Measurements from ENCODE around the gene PRDX5. TPM values are rescaled to one million over a fixed set of nuclear protein-coding genes. Genes with fewer than 3 reads are reported as not detected.
"Not testable (repeated sequence)": the region's sequence is repeated elsewhere in the genome, so short reads cannot be mapped to it uniquely, and the experiment has no call there.

PRDX5 gene
- polyA plus RNA-seq, 1 experiment, result 383 TPM

DNA sequence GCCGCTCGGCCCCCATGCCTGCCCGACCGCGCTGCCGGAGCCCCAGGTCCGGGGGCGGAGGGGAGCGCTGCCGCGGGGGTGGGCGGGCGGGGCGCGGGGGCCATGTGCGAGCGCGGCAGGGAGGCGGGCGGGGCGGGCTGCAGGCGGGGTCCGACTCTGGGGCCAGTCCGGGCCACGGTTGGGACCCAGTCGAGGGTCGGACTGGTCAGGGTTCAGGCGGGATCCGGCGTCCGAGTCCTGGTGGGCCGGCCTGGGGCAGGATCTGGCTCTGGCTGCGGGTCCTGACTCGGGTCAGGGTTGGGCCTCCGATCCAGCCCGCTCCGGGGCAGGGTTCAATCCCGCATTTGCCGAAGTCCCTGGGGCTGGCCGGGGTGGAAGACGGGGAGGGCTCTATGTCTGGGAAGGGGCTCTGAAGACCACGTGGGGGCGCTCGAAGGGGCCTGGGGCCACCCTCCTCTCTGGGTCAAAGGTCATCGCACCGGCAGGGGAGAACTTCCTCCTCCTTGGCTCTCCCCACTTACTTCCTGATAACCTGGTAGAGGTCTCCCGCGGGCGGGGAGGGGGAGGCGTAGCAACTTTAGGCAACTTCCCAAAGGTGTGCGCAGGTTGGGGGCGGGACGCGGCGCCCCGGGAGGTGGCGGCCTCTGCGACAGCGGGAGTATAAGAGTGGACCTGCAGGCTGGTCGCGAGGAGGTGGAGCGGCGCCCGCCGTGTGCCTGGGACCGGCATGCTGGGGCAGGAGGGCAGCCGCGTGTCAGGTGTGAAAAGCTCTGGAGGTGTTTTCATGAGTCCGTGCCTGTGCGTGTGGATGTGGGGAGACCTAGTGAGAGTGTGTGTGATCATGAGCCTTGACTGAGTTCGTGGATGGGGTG, 12.0 kb upstream of the PRDX5 start:
- peak overlapping the region; percentile 21 for H3K27ac ChIP-seq (ENCODE audit: low read depth, low read length)
- CTCF ChIA-PET, result interaction anchor here (0.6 kb wide), 2 partner anchors 49 to 399 kb away, joined by 3 to 6 read pairs; no protein-coding TSS in a partner anchor
- TF ChIP-seq, protein P1, sequence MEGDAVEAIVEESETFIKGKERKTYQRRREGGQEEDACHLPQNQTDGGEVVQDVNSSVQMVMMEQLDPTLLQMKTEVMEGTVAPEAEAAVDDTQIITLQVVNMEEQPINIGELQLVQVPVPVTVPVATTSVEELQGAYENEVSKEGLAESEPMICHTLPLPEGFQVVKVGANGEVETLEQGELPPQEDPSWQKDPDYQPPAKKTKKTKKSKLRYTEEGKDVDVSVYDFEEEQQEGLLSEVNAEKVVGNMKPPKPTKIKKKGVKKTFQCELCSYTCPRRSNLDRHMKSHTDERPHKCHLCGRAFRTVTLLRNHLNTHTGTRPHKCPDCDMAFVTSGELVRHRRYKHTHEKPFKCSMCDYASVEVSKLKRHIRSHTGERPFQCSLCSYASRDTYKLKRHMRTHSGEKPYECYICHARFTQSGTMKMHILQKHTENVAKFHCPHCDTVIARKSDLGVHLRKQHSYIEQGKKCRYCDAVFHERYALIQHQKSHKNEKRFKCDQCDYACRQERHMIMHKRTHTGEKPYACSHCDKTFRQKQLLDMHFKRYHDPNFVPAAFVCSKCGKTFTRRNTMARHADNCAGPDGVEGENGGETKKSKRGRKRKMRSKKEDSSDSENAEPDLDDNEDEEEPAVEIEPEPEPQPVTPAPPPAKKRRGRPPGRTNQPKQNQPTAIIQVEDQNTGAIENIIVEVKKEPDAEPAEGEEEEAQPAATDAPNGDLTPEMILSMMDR (IDR thresholded peaks at IDR 0.05; ENCODE audit: low read depth, low read length), result peak; percentile 26; the same call in 1 of the 2 replicates

GRCh38 chr11:64306563-64306875, 11.4 kb upstream of the PRDX5 start:
- Histone ChIP-seq H3K9me3 (ENCODE audit: control insufficient read depth, insufficient read depth, low read length) (no peaks in the 10 kb centered on the region; the same call in 1 of the 2 replicates), H3K27me3 (ENCODE audit: control insufficient read depth, insufficient read depth, low read length) (no peaks in the 10 kb centered on the region), H3K27ac (ENCODE audit: low read depth, low read length) (no peak overlapping the region), H3K4me3 (ENCODE audit: low read depth, low read length) (peak overlapping the region; percentile 76)
- TF ChIP-seq, protein P1 (IDR thresholded peaks at IDR 0.05; ENCODE audit: low read depth, low read length), result no peak
- no peak for DNase-seq (ENCODE audit: low read depth, low spot score)
- POLR2A ChIA-PET, result no interaction called here
- CTCF ChIA-PET, result interaction anchor here (0.6 kb wide), 1 partner anchor 48 kb away, joined by 6 read pairs; no protein-coding TSS in a partner anchor

More for the DNA sequence above, 12.0 kb upstream of the PRDX5 start:
- no peak for DNase-seq (ENCODE audit: low read depth, low spot score)
- POLR2A ChIA-PET, result interaction anchor here (0.6 to 1.2 kb wide), 4 partner anchors 12 to 121 kb away, joined by 3 to 5 read pairs (median 4); partner anchors contain the start of genes PRDX5, STIP1 and TRMT112
- Histone ChIP-seq H3K4me3 (ENCODE audit: low read depth, low read length) (peak overlapping the region; percentile 76), H3K9me3 (ENCODE audit: control insufficient read depth, insufficient read depth, low read length) (no peaks in the 10 kb centered on the region; the same call in 1 of the 2 replicates), H3K27me3 (ENCODE audit: control insufficient read depth, insufficient read depth, low read length) (no peaks in the 10 kb centered on the region)

DNA sequence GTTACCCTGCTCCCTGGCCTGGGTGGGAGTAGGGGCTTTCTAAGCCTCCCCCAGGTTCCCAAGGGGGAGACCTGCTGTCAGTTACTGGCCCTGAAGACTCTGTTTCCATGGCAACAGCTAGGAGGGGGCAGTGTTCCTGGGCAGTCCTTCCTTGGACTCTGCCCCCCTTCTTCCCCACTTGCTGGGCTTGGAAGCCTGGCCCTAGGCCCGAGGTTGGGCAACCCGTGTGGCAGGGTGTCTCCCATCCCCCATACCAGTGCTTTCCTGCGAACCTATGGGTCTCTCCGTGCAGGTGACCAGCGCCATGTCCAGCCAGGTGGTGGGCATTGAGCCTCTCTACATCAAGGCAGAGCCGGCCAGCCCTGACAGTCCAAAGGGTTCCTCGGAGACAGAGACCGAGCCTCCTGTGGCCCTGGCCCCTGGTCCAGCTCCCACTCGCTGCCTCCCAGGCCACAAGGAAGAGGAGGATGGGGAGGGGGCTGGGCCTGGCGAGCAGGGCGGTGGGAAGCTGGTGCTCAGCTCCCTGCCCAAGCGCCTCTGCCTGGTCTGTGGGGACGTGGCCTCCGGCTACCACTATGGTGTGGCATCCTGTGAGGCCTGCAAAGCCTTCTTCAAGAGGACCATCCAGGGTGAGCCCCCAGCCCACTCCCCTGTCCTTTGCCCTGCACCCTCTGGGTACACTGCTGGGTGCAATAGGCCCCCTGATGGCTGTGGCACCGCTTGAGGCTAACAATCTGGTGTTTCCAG, 10.9 kb upstream of the PRDX5 start:
- H3K27ac ChIP-seq (ENCODE audit: low read depth, low read length), result no peak overlapping the region
- DNase-seq (ENCODE audit: low read depth, low spot score), result no peak
- H3K9me3 ChIP-seq (ENCODE audit: control insufficient read depth, insufficient read depth, low read length), result no peaks in the 10 kb centered on the region; the same call in 1 of the 2 replicates
- no peaks in the 10 kb centered on the region for H3K27me3 ChIP-seq (ENCODE audit: control insufficient read depth, insufficient read depth, low read length)
- TF ChIP-seq, protein P1 (IDR thresholded peaks at IDR 0.05; ENCODE audit: low read depth, low read length), result no peak
- CTCF ChIA-PET, result interaction anchor here (0.6 kb wide), 1 partner anchor 48 kb away, joined by 6 read pairs; no protein-coding TSS in a partner anchor
- POLR2A ChIA-PET, result interaction anchor here (0.5 kb wide), 1 partner anchor 32 kb away, joined by 7 read pairs; no protein-coding TSS in a partner anchor
- H3K4me3 ChIP-seq (ENCODE audit: low read depth, low read length), result peak overlapping the region; percentile 76

DNA sequence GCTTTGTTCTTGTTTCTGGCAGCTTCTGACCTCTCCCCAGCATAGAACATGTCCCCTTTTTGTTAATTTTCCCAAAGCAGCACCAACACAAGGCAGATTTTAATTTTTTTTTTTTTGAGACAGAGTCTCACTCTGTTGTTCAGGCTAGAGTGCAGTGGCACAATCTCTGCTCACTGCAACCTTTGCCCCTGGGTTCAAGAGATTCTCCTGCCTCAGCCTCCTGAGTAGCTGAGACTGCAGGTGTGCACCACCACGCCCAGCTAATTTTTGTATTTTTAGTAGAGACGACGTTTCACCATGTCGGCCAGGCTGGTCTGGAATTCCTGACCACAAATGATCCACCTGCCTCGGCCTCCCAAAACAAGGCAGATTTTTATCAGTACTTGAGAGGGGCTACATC, 10.1 kb upstream of the PRDX5 start:
- H3K9me3 ChIP-seq (ENCODE audit: control insufficient read depth, insufficient read depth, low read length); CTCF ChIA-PET; DNase-seq (ENCODE audit: low read depth, low spot score); H3K27me3 ChIP-seq (ENCODE audit: control insufficient read depth, insufficient read depth, low read length); H3K27ac ChIP-seq (ENCODE audit: low read depth, low read length); H3K4me3 ChIP-seq (ENCODE audit: low read depth, low read length); POLR2A ChIA-PET: not testable (repeated sequence)

DNA sequence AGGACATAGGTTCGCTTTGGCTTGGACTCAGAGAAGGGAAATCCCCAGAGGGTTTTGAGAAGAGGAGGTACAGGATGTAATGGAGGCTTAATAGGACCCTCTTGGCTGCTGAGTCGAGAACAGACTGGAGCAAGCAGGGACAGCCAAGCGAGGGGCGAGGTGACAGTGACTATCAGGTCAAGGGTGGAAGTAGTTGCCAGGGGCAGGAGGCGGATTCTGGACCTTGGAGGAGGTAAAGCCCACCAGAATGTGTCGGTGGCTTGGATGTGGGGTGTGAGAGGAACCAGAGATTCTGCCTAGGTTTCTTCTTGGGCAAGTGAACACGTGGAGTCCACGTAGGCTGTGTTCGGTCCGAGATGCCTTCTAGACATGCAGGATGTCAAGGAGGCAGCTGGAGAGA, 5.0 kb upstream of the PRDX5 start:
- ChIA-PET CTCF (interaction anchor here (1.4 kb wide), 1 partner anchor 42 kb away, joined by 4 read pairs; no protein-coding TSS in a partner anchor), POLR2A (no interaction called here)
- H3K27me3 ChIP-seq (ENCODE audit: control insufficient read depth, insufficient read depth, low read length), result no peaks in the 10 kb centered on the region
- no peaks in the 10 kb centered on the region; the same call in 1 of the 2 replicates for H3K9me3 ChIP-seq (ENCODE audit: control insufficient read depth, insufficient read depth, low read length)
- no peak overlapping the region for H3K4me3 ChIP-seq (ENCODE audit: low read depth, low read length)
- TF ChIP-seq, protein P1 (IDR thresholded peaks at IDR 0.05; ENCODE audit: low read depth, low read length), result no peak
- H3K27ac ChIP-seq (ENCODE audit: low read depth, low read length), result no peak overlapping the region
- no peak for DNase-seq (ENCODE audit: low read depth, low spot score)

Measured in AG04450 (cell line).